ENCODE results near the gene CABS1. TPM values are rescaled to one million over a fixed set of nuclear protein-coding genes. Genes with fewer than 3 reads are reported as not detected.

Gene CABS1
- total RNA-seq, 2 donors from 2014 or later = not detected

DNA sequence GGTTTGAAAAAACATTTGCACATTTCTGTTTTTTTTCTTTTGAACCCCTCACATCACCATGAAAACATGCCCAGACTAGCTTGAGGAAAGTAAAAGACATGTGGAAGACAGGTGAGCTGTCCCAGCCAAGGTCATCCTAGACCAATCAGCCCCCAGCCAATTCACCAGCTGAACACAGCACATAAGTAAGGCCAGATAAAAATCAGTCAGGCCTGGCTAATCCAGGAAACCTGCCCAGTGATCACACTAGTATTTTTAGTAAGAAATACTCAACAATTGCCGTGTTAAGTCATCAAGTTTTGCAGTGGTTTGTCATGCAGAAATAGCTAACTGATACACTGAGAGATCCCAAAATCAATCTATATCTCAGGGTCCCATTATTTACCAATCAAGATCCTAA lies 21.4 kb downstream of the CABS1 start:
- ATAC-seq (ENCODE audit: insufficient number of reproducible peaks, low FRiP score, low read depth) = no peak
- no peak overlapping the region for H3K27ac ChIP-seq
- TF ChIP-seq CTCF (IDR thresholded peaks at IDR 0.05) = no peak
- no peaks in the 10 kb centered on the region for H3K9me3 ChIP-seq
- H3K27me3 ChIP-seq (replicated peaks; ENCODE audit: insufficient read depth) = no peaks in the 10 kb centered on the region
- no peaks in the 10 kb centered on the region for H3K4me1 ChIP-seq (ENCODE audit: control insufficient read depth in 1 of 2, low read depth in 2 of 2)
- DNase-seq (ENCODE audit: low spot score) = no peak
- no peak overlapping the region for H3K4me3 ChIP-seq
- H3K36me3 ChIP-seq = no peaks in the 10 kb centered on the region

GRCh38 chr4:70359115-70359661 lies 24.4 kb downstream of the CABS1 start:
- TF ChIP-seq CTCF (IDR thresholded peaks at IDR 0.05) = no peak
- no peak for ATAC-seq (ENCODE audit: insufficient number of reproducible peaks, low FRiP score, low read depth)
- DNase-seq (ENCODE audit: low spot score) = no peak

DNA sequence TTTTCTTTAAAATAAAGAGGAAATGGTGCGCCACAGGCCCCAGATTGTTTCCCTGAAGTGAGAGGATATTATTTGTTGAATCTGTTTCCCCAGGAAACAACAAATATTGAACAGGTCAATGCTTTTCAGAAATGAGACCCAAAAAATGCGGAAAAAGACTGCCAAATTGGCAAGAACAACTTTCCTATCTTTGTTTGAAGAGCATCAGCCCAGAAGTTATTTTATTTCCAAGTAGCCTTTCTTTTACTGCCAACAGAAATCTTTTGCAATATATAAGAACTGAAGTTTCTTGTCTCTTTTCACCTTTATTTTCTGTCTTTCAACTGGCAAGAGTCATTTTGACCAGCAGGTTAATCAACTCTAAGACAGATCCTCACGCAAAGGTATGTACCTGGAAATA lies 25.7 kb downstream of the CABS1 start, which contains the start of gene SMR3A:
SMR3A (plus strand) TSS at position 301 of the 400 bp plus-strand sequence. CDS start 1,356 bp downstream, outside the sequence.
- H3K36me3 ChIP-seq = no peaks in the 10 kb centered on the region
- no peak for TF ChIP-seq CTCF (IDR thresholded peaks at IDR 0.05)
- H3K9me3 ChIP-seq = no peaks in the 10 kb centered on the region
- no peaks in the 10 kb centered on the region for H3K27me3 ChIP-seq (replicated peaks; ENCODE audit: insufficient read depth)
- ATAC-seq (ENCODE audit: insufficient number of reproducible peaks, low FRiP score, low read depth) (no peak), DNase-seq (ENCODE audit: low spot score) (no peak)
- no peak within 1 kb of the TSS for H3K27ac ChIP-seq
- H3K4me1 ChIP-seq (ENCODE audit: control insufficient read depth in 1 of 2, low read depth in 2 of 2) = no peaks in the 10 kb centered on the region
- no peak within 1 kb of the TSS for H3K4me3 ChIP-seq

More at GRCh38 chr4:70359115-70359661, 24.4 kb downstream of the CABS1 start:
- H3K4me1 ChIP-seq (ENCODE audit: control insufficient read depth in 1 of 2, low read depth in 2 of 2) = no peaks in the 10 kb centered on the region
- no peaks in the 10 kb centered on the region for H3K36me3 ChIP-seq
- no peak overlapping the region for H3K27ac ChIP-seq
- H3K4me3 ChIP-seq = no peak overlapping the region
- H3K27me3 ChIP-seq (replicated peaks; ENCODE audit: insufficient read depth) = no peaks in the 10 kb centered on the region
- no peaks in the 10 kb centered on the region for H3K9me3 ChIP-seq

DNA sequence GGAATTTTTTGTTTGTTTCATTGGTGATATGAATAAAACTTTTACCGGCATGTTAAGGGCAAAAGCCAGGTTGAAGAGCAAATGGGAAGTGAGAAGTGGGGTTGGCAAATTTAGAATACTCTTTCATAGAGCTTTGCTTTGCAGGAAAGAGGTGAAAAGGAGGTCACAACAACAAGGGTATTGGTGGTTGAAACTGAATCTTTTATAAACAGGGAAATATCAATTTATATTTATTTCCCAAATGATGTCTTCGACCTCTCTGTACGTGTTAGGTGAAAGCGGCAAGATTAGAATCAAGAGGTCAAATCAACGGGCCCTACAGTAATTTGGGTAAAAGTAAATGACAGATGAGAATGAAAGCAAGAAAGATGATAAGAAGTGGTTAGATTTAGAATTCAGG lies 29.2 kb downstream of the CABS1 start:
- Histone ChIP-seq H3K27me3 (replicated peaks; ENCODE audit: insufficient read depth) (no peaks in the 10 kb centered on the region), H3K36me3 (no peaks in the 10 kb centered on the region), H3K4me3 (no peak overlapping the region), H3K4me1 (ENCODE audit: control insufficient read depth in 1 of 2, low read depth in 2 of 2) (no peaks in the 10 kb centered on the region), H3K27ac (no peak overlapping the region), H3K9me3 (no peaks in the 10 kb centered on the region)
- ATAC-seq (ENCODE audit: insufficient number of reproducible peaks, low FRiP score, low read depth) (no peak), DNase-seq (ENCODE audit: low spot score) (no peak)
- TF ChIP-seq CTCF (IDR thresholded peaks at IDR 0.05) = no peak

- no peak for TF ChIP-seq CTCF (IDR thresholded peaks at IDR 0.05)
- DNase-seq (ENCODE audit: low spot score) = no peak
- Histone ChIP-seq H3K4me1 (ENCODE audit: control insufficient read depth in 1 of 2, low read depth in 2 of 2) (no peaks in the 10 kb centered on the region), H3K27me3 (replicated peaks; ENCODE audit: insufficient read depth) (no peaks in the 10 kb centered on the region), H3K4me3 (no peak overlapping the region), H3K36me3 (no peaks in the 10 kb centered on the region), H3K9me3 (no peaks in the 10 kb centered on the region), H3K27ac (no peak overlapping the region)
- no peak for ATAC-seq (ENCODE audit: insufficient number of reproducible peaks, low FRiP score, low read depth)
These were observed 30.7 kb downstream of the CABS1 start for GRCh38 chr4:70365479-70365878.

Data from thoracic aorta (tissue), 2 donors.